Dermis lymphatic vessel endothelial cell (primary cell): Measurements from ENCODE around the gene GNAO1. TPM values are rescaled to one million over a fixed set of nuclear protein-coding genes. Genes with fewer than 3 reads are reported as not detected.

Experiments used
- total RNA-seq: library from RNA; depleted of rRNA; stranded (reverse); fragments of >200 nt; gene quantifications from 2 replicates; pipeline ENCODE4 v1.2.1, GENCODE V29; 2014

Gene GNAO1
- not detected in 2 replicates for total RNA-seq

DNA sequence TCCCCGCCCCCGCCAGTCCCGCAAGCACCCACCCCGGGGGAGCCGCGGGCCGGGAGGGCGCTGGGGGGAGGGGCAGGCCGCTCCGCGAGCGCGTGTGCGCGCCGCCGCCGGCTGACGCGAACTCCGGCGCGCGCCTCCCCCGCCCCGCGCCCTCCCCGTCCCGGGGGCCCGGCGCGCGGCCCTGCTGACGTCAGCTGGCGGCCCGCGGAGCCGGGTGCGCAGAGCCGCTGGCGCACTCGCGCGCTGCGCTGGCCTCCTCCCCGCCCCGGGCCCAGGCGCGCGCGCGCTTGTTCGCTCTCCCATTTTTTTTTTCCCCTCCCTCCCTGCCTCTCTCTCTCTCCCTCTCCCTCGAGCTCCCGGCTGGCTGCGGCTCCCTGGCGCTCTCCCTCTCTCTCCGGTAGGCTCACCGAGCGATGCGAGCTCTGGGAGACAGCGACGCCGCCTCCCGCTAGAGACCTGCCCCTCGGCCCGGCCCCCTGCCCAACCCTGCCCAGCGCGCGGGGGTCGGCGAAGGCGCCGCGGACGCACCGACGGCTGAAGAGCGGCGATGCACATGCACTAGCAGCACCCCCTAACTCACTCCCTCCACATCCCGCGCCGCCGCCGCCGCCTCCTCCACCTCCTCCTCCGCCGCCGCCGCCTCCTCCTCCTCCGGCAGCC is at the start of gene GNAO1:
Gene GNAO1 (plus strand): TSS at position 334 of the 660 bp plus-strand sequence. CDS start 747 bp downstream, outside the sequence.

Other genes starting within 250 kb of the GNAO1 start
- gene AMFR, start 234.1 kb downstream of the GNAO1 start, total RNA-seq, result 283 and 317 TPM in 2 replicates